Epidermal melanocyte (primary cell): Measurements from ENCODE around the gene KRTAP10-11.
"Not testable (repeated sequence)": the region's sequence is repeated elsewhere in the genome, so short reads cannot be mapped to it uniquely, and the experiment has no call there.

Experiments
- DNase-seq: peaks from one replicate; pipeline ENCODE4 v3.0.0; 2011; ENCODE audit warnings: low spot score; ENCODE audit not compliant: insufficient read length

The KRTAP10-11 gene

GRCh38 chr21:44646366-44647221 is at the start of gene KRTAP10-11:
Gene KRTAP10-11 (plus strand): TSS chr21:44646414. CDS start chr21:44646459, 45 bp downstream.
- DNase-seq: not testable (repeated sequence)

- DNase-seq: no peak
These were observed 48.2 kb upstream of the KRTAP10-11 start for GRCh38 chr21:44598061-44598460.

- DNase-seq: no peak
These were observed 46.8 kb upstream of the KRTAP10-11 start for GRCh38 chr21:44599264-44600029.

- not testable (repeated sequence) for DNase-seq
These were observed 45.9 kb upstream of the KRTAP10-11 start, which contains the start of gene KRTAP10-7 for GRCh38 chr21:44600118-44600978. Gene KRTAP10-7 (plus strand): TSS chr21:44600597. CDS start chr21:44600622, 25 bp downstream.

- DNase-seq: not testable (repeated sequence)
These were observed 45.1 kb upstream of the KRTAP10-11 start for GRCh38 chr21:44601091-44601490.

- DNase-seq: no peak
These were observed 44.4 kb upstream of the KRTAP10-11 start for GRCh38 chr21:44601596-44602462.

GRCh38 chr21:44602463-44602850 is 43.8 kb upstream of the KRTAP10-11 start:
- DNase-seq: no peak

GRCh38 chr21:44603109-44603875 is 42.9 kb upstream of the KRTAP10-11 start:
- no peak for DNase-seq

- DNase-seq: no peak
These were observed 42.3 kb upstream of the KRTAP10-11 start for GRCh38 chr21:44603911-44604310.

GRCh38 chr21:44606495-44606894 is 39.7 kb upstream of the KRTAP10-11 start:
- no peak for DNase-seq

- no peak for DNase-seq
These were observed 37.0 kb upstream of the KRTAP10-11 start for GRCh38 chr21:44609193-44609592.

- DNase-seq: not testable (repeated sequence)
These were observed 35.9 kb upstream of the KRTAP10-11 start for GRCh38 chr21:44610157-44610843.

- DNase-seq: no peak
These were observed 34.7 kb upstream of the KRTAP10-11 start for GRCh38 chr21:44611551-44611950.

GRCh38 chr21:44612029-44612486 is 34.2 kb upstream of the KRTAP10-11 start, which contains the start of gene KRTAP10-8:
Gene KRTAP10-8 (plus strand): TSS chr21:44612079. CDS start chr21:44612101, 22 bp downstream.
- DNase-seq: no peak

GRCh38 chr21:44612669-44613229 is 33.5 kb upstream of the KRTAP10-11 start:
- no peak for DNase-seq

GRCh38 chr21:44613386-44614155 is 32.6 kb upstream of the KRTAP10-11 start:
- no peak for DNase-seq

GRCh38 chr21:44614161-44614631 is 32.0 kb upstream of the KRTAP10-11 start:
- no peak for DNase-seq
